SHP77 treated with DMSO at 0.1 percent for 48 hours (cell line): ENCODE results near the gene TTLL5.
A peak's percentile ranks its signal among the peaks of the same experiment; 100 is the strongest.

Experiments
- DNase-seq: peaks from one replicate; lab custom pipeline; 2025; lab: John Stamatoyannopoulos, UW

TTLL5 gene

DNA sequence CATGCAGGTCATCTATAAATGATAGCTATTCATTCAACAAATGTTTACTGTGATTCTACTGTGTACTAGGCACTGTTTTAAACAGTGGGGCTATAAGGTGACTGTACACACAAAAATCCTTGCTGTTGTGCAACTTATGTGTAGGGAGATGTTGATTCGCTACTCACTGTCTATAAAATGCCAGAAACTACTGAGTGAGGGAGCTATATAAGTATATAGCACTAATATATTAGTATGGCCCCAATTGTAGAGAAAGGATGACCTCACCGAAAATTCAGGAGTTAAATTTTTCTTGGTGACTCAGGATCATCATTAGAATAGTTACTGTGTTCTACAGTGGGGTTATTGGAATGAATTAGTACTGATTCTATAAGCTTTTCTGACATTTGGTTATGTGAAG, 203.3 kb downstream of the TTLL5 start:
- no peak for DNase-seq

DNA sequence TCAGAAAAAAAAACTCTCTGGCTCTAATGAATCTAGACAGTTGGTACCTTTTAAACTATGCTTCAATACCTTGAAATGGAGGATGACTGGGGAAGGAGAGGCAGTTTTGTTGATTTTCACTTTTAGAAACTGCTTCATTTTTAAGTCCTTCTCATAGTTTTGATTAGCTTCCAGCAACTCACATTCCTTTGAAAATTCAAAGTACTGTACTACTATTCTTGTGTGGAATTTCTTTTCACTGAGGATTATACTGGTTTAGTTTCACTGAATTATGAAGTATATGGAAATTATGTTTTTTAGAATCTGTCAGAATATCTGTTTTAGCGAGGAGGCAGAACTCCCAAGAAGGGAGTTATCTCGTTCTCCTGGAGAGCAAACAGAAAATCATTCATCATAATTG, 204.5 kb downstream of the TTLL5 start:
- no peak for DNase-seq

DNA sequence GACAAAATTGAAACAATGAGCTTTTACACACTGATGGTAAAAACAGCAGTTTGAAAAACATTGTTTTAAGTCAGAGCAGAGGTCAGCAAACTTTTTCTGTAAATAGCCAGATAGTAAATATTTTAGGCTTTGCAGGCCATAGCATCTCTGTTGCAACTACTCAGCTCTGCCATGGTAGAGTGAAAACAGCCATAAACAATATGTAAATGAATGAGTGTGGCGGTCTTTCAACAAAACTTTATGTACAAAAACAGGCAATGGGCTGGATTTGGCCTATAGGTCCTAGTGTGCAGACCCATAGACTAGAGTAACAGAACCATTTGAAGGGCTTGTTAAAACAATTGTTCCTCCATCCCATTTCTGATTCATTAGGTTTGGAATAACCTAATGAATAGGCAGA, 205.9 kb downstream of the TTLL5 start:
- no peak for DNase-seq

DNA sequence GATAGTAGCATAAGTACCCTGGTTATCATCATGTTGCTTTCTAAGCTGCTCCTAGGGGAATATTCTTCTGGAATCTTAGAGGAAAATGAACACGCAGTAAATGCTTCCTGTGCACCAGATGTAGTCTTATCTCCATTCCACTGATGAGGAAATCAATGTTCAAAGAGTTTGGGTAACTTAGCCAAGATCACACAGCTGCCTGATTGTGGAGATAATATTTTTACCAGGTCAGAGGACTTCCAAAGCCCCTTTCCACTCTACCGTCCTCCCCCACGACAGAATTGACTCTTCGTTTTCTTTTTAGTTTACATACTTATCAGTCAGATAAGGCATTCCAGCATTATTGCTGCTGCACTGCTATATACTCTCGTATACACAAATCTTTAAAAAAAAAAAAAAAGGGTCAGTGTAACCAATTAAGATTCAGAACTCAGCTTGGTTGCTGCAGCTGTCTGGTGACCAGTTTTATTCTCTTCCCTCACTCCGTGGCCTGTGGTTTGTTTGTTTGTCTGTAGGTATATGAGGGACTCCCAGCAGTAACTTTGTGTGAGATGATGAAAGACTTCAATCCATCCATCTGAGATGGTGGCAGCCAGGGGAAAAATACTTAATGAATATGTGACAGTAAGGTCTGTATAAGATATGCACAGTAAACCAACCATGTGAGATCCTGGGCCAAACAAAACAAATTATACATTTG, 210.3 kb downstream of the TTLL5 start:
- no peak for DNase-seq

DNA sequence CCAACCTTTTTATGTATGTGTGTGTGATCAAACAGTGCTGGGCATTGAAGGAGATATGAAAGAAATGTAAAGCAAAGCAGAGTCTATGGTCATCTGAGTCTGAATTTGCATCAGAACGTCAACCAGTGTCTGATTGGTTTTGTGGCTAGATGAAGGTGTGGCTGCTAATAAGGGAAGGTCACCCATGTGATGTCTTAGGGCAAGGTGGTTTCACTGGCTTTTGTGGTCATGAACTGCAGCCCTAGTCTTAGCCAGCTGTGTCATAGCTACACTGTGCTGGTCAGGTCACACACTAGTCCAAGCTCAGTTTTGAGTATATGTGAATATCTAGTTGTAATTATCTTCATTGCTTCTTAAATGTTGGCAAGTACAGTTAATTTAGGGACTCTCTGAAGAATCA, 214.9 kb downstream of the TTLL5 start:
- no peak for DNase-seq

DNA sequence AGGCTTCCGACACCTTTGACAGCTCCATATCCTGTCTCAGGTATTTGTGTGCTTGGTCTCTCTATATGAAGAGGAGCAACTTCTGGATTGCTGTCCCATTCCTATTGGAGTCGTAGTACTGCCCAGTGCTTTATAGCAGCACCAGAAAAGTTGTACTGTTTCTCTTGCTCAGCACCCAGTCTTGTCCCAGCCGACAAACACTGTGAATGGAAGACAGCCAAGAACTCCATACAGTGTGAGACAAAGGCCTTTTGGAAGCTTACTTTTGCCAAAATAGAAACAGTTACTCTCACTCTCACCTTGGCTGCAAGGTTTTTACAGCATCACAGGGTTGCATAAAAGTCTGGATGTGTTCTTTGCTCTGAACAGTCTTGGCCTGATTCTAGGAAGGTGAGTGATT, 215.5 kb downstream of the TTLL5 start:
- no peak for DNase-seq

DNA sequence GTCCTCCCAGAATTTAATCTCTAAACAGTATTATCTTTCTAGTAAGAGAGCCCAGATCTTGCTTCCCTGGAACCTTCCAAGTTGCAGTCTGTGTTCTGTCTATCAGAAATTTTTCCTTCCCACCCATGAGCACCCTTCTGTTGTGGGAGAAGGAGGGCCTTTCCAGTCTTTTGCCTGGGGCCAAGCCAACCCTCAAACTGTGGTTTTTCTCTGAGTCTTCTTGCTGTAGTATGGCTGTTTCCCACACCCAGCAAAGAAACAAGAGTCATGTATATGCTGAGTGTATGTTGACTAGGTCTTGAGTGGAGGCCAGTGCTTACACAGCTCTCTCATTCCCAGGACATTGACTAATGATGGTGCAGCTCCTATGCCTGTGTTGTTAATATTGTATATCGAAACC, 216.2 kb downstream of the TTLL5 start:
- no peak for DNase-seq

DNA sequence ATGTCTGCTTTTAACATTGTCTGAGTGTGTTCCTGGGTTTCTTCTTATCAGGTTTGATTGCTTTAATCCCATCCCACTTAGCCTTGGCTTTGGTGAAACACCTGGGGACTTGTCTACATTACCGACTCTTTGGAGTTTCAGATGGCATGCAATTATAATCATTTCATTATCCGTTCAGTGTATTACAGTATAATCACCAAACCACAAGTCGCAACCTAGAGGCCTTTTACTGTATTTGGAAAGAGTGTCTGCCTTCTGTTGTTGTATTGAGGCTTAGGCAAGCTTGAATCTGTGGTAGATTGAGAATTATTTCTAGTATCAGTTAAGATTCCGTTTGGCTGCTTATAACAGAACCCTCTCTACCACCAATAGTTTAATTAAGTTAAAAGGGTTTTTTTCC, 216.8 kb downstream of the TTLL5 start:
- DNase-seq = no peak

DNA sequence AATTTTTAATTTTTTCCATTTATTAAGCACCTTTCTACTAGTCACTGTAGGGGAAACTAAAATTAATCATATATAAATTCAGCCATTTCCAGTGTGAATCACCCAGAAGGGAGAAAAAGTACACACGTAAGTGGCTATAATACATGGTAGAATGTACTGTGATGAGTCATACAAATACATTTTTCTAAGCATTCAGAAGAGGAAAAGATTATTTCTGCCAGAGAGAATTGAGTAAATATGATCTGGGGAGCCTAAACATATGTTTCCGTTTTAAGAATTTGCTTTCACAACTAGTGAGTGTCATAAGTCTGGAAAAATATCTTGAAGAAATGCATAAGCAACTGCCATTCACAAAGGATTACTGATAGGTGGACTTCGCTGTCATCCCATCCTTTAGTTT, 218.0 kb downstream of the TTLL5 start:
- DNase-seq = no peak

DNA sequence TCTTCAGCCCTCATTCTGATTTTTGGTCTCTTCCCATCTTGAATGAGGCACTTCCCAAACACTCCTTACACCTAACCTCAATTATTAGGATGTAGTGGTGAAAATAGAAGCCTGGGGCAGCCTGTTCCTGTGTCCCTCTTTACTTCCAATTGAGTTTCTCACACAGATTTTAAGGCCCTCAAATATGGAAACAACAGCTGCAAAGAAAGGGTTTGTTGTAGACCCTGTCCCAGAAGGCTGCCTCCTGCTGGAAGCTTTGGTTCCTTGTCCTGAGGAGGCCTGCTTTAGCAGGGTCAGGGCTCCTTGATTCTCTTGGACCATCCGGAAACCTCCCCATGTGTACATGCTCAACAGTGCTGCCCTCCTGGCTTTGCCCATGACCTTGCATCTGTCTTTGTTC, 219.5 kb downstream of the TTLL5 start:
- DNase-seq = no peak

DNA sequence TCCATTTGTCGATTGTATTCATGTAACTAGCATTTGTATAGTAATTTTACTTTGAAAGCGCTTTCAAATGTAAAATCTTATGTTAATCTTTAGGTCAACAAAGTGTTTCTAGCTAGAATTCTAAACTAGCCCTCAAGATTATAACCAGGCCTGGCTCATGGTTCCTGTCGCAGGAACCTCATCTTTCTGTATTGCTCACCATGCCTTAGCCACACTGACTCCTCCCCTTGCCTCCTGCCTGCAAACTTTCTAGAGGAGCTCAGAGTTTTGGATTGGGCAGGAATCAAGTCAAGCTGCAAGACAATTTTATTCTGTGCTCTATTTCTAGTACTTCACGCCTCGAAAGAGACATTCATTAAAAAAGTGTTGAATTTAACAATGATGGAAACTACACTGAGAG, 220.9 kb downstream of the TTLL5 start:
- no peak for DNase-seq

DNA sequence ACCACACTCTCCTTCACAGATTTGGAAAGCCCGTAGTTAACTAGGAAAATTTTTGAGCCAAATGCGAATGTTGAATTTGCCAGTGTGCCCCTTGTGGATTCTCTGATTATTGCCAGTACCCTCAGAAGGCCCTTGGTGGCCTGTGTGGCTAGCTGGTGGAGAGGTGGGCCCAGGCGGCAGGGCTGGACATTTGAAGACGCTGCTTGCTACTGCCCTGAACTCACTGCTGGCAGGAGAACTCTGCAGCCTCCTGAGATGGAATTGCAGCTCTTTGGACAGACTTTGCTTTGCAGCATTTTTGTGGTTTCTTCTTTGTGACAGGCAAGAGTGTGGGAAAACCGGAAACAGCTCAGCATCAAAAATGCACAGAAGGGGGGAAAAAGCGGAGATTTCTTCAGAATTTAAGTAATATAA, 223.2 kb downstream of the TTLL5 start:
- no peak for DNase-seq

DNA sequence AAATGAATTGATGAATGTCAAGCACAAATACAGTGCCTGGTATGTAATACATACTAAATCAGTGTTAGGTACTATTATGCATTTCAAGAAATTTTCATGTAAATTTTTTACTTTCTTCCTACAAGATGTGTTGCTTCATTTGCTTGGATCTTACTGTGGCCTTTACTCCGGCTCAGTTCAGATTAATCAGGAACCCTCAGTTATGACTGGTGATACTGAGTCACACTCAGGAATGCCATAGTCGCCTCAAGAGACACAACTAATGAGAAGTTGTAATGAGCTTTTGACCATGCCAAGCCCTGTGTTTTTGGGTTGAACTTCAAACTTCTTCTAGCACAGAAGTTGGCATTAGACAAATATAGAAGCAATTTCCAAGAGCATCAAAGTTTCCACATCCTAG, 224.8 kb downstream of the TTLL5 start:
- DNase-seq = no peak

DNA sequence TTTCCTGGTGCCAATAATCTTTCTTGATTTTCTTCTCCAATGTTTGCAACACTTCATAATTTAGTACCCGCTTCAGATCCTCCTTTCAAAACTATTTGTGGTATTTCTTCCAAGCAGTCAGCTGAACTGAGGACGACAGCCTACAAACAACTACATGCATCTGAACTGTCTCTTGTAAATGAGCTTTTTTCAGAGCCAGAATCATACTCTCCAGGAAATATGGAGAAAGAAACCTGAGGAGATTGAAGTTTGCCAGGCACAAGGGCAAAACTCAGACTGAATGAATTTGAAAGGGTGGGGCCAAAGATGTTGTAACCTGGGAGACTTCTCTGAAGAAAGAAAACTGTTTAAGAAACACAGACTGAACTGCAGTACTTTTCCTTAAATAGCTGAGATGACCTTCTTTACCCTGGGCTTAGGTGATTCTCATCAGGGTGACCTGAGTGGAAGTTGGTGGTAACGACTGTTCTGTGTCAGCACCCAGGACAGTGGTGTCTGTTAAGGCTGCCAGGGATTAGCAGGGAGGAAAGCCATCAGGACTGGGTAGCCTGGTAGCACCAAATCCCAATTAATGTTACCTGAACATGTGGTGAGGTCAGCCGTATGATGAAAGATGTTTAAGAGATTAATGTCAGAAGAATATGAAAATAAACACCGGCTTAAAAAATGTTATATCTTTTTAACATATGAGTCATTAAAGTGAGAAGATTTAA, 225.7 kb downstream of the TTLL5 start:
- DNase-seq = no peak

DNA sequence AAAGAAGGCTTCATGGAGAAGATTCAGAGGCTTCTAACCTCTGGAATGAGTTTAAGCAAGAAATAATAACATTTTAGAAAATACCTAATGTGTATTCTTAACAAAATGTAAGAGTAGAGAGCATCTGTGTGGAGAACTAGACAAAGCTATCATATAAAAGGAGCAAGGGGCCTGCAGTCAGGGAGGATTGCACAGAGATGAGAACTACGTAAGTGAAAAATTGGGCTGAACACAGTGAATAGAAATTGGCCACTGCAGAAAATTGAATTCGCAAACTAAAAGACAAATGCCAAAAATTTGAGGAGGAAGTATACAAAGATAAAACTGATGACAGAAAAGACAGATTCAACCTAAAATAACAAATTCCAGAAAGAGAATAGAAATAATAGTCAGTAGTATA, 227.9 kb downstream of the TTLL5 start:
- no peak for DNase-seq

DNA sequence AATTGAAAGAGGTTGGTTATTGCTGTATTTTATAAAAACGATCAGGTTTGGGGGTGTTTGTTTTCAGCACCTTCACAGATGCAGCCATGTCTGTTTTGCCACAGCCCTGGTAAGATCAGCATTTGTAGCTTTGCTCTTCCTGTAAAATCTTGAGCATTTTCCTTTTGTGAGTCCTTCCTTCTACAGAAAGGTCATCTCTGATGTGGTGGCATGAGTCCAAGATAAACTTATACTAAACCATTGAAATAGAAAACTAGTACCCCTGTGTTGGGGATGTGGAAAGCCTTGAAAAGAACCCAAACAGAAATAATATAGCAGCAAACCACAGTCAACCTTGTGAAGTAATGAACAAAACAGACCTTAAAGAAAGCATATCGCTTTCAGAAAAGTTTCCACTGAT, 235.3 kb downstream of the TTLL5 start:
- DNase-seq = no peak

DNA sequence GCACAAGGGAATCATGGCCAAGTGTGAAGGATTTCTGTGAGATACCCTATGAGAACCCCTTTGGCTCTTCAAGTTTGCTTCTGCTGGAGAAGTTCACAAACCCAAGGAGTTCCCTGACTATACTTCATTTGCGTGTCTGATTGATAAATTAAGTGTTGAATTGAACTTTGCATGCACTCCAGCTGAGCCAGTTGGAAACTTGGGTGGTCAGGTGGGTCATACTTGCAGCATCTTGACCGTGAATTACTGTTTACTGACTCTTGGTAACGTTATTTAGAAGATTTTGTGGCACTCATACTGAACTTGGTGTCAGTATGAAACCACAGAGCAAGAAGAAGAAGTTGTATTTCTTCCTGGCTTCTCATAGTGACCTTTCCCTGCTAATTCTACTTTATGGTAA, 243.3 kb downstream of the TTLL5 start:
- no peak for DNase-seq

DNA sequence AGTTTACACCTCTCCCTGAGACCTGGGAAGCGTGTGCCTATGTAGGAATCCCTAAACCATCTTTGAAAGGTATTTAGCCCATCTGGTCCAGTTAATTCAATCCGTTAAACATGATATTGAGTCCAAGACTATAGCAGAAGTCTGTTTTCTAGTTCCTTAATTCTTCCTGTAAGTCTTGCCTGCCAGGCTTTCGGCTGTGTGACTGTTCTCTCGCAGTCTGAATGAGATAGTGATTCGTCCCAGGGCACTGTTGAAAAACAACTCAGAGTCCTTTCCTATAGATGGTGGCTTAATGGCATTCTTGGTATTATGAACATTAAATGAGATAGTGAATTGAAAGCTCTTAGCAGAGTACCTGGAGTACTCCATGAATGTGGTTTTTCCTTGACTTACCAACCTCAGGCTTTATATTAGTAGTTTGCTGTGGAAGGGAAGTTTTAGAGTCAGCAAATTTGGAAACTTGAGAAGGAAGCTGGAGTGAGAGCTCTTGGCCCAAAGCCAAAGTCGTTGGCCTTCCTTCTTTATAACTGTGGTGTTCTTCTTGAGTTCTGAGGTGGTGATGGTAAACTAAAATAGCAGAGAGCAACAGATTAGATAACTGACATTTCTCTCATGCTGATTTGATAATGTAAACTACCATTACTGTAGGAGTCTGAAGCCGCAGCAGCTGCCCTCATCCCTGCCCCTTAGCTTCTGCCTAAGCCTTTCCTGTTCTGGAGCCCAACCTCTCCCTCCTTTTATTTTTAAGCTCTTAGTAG, 244.3 kb downstream of the TTLL5 start:
- DNase-seq = no peak

DNA sequence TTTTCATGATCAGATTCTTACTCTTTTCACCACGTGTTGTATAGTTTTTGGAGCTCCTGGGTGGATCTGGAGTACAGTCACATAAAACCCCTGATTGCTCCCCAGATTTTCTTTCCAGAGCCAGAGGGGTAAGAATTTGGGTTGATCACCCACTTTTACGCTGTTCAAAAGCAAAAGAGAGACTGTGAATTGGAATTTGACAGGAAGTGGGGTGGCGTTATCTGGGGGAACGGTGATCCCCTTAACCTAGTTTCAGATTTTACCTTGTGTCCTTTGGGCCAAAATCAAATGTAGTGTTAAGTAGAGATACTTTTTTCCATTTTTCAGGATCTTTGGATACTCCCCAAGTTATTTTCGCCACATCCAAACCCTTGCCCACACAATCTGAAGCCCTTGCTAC, 245.2 kb downstream of the TTLL5 start:
- DNase-seq = no peak

DNA sequence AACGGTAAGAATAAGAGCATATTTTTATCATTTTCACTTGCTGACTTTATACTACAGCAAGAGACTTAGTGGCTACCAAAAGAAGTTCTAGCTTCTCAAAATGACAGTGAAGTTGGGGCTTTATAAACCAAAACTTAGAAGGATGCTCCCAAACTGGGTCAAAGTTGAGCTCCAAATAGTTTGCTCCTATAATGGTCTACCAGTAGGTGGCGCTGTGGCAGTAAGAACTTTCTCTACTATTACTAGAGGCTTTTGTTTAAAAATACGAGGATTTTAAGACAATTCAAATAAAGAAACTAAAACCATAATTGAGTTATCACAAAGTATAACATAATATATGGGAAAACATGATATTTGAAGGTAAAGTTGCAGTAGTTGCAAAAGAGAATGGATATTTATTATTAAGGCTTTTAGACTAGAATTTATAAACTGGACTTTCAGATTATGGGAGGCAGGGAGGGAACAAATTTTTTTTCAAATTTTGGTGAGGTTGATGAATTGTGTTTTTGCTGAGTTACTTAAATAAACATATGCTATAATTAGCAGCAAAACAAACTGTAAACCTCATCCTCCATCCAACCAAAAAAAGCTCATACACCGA, 245.7 kb downstream of the TTLL5 start:
- peak; percentile 10 for DNase-seq

DNA sequence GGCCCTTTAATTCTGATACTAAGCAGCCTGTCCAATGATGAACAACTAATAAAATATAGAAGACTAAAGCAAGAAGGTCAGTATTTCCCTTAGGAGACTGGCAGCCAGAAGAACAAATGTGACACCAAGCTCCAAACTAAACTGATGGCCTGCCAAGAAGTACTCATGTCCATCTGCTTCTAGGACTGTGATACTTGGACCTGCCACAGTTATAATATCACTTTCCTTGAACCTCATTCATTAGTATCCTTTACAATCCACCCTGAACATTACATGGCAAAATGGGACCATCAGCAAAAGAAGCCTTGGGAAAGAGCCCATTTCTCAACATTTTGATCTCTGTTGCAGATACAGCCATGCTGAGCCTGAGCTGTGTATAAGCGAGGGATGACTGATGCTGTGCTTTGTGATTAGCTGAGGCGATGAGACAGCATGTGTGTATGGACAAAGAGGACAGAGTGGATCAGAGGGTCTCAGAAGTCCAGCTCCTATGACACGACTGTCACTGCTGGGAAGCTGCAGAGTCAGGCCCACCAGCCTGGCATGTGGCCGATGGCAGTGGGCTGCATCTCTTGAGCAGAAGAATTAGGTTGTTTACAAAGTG, 246.8 kb downstream of the TTLL5 start:
- no peak for DNase-seq

DNA sequence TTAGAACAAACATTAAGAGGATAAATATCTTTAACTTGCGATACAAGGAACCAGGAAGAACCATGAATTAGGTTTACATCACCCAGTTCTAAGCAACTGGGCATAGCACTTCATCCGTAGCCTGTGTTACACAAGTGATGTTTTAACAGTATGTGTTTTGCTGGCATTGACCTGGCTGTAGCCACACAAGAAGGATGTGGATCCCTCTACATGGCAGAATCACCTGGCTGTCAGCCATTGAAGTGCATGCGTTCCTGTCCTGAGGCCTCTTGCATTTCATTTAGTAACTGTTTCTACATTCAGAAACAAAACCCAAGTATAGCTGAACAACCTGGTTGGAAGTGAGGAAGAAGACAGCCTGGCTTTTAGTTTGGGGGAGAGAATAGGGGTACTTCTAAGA, 248.6 kb downstream of the TTLL5 start:
- DNase-seq = no peak
